ENCODE measurements around the gene COG8.

COG8 gene

DNA sequence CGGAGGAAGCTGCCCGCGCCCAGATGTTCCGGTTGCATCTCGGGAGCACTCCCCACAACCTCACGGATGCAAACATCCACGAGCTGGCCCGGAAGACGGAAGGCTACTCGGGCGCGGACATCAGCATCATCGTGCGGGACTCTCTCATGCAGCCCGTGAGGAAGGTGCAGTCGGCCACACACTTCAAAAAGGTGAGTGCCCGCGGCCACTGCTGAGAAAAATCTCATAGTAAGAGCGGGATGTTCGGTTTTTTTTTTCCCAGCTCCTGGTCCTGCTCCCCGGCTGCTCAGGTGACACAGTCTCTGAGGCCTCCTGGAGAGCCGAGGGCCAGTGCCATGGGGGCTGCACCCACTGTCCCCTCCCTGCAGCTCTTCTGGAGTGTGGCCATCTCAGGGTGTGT, 18.3 kb downstream of the COG8 start:
- TF ChIP-seq, protein P1, sequence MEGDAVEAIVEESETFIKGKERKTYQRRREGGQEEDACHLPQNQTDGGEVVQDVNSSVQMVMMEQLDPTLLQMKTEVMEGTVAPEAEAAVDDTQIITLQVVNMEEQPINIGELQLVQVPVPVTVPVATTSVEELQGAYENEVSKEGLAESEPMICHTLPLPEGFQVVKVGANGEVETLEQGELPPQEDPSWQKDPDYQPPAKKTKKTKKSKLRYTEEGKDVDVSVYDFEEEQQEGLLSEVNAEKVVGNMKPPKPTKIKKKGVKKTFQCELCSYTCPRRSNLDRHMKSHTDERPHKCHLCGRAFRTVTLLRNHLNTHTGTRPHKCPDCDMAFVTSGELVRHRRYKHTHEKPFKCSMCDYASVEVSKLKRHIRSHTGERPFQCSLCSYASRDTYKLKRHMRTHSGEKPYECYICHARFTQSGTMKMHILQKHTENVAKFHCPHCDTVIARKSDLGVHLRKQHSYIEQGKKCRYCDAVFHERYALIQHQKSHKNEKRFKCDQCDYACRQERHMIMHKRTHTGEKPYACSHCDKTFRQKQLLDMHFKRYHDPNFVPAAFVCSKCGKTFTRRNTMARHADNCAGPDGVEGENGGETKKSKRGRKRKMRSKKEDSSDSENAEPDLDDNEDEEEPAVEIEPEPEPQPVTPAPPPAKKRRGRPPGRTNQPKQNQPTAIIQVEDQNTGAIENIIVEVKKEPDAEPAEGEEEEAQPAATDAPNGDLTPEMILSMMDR (IDR thresholded peaks at IDR 0.05; ENCODE audit: insufficient read depth, low read length, poor library complexity, severe bottlenecking) = no peak
- TF ChIP-seq EZH2phosphoT487 (conservative IDR thresholded peaks at IDR 0.05; ENCODE audit: low read length) = no peak
- no peaks in the 10 kb centered on the region for H3K36me3 ChIP-seq (ENCODE audit: low read length)
- peaks cover 26% of the 10 kb centered on the region for H3K79me2 ChIP-seq (ENCODE audit: insufficient read depth, low read length)
- H3K9me3 ChIP-seq (ENCODE audit: insufficient read depth, low read length) = no peaks in the 10 kb centered on the region
- no peak overlapping the region for H3K4me2 ChIP-seq (ENCODE audit: low read depth, low read length, poor library complexity, severe bottlenecking)
- peaks cover 3% of the 10 kb centered on the region; the same call in 1 of the 2 replicates for H4K20me1 ChIP-seq (ENCODE audit: low read depth, low read length)
- H3K27me3 ChIP-seq (ENCODE audit: low read length) = no peaks in the 10 kb centered on the region
- no peak overlapping the region for H3K4me3 ChIP-seq (ENCODE audit: insufficient read depth, low read length, poor library complexity, severe bottlenecking)
- H3K27ac ChIP-seq (ENCODE audit: low read depth, low read length) = no peak overlapping the region
- H3F3A ChIP-seq (ENCODE audit: insufficient read depth) = 0 out of 2 replicates have a peak, but pooled peaks cover under 1% of the 10 kb centered on the region
- no peak overlapping the region for H2AFZ ChIP-seq (ENCODE audit: low read depth, low read length, severe bottlenecking)
- no peaks in the 10 kb centered on the region for H3K9me2 ChIP-seq (replicated peaks; ENCODE audit: insufficient read depth, low read length)
- H3K9ac ChIP-seq (ENCODE audit: low read length) = no peak overlapping the region

DNA sequence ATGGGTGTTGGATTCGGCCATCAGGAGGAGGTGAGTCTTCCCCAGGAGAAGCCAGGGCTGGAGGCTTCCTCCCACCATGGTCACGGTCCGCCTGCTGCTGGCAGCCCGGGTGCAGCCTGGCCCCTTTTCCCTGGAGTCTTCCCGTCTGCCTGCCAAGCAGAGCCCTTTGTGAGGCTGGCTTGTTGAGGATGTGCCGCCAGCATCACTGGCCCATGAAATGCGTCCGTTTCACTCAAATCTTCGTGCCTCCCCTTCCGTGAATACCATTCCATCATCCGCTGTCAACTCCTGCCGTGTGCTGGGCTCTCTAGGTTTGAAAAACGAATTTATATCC, 18.7 kb downstream of the COG8 start:
- no peak overlapping the region for H3K4me3 ChIP-seq (ENCODE audit: insufficient read depth, low read length, poor library complexity, severe bottlenecking)
- H2AFZ ChIP-seq (ENCODE audit: low read depth, low read length, severe bottlenecking) = no peak overlapping the region
- TF ChIP-seq EZH2phosphoT487 (conservative IDR thresholded peaks at IDR 0.05; ENCODE audit: low read length) = no peak
- TF ChIP-seq, protein P1 (IDR thresholded peaks at IDR 0.05; ENCODE audit: insufficient read depth, low read length, poor library complexity, severe bottlenecking) = no peak
- no peak overlapping the region for H3K4me2 ChIP-seq (ENCODE audit: low read depth, low read length, poor library complexity, severe bottlenecking)
- H4K20me1 ChIP-seq (ENCODE audit: low read depth, low read length) = peaks cover 3% of the 10 kb centered on the region; the same call in 1 of the 2 replicates
- peaks cover 22% of the 10 kb centered on the region for H3K79me2 ChIP-seq (ENCODE audit: insufficient read depth, low read length)
- H3K27me3 ChIP-seq (ENCODE audit: low read length) = no peaks in the 10 kb centered on the region
- H3K36me3 ChIP-seq (ENCODE audit: low read length) = no peaks in the 10 kb centered on the region
- no peak overlapping the region for H3K27ac ChIP-seq (ENCODE audit: low read depth, low read length)
- H3F3A ChIP-seq (ENCODE audit: insufficient read depth) = no peaks in the 10 kb centered on the region
- H3K9ac ChIP-seq (ENCODE audit: low read length) = no peak overlapping the region
- H3K9me3 ChIP-seq (ENCODE audit: insufficient read depth, low read length) = no peaks in the 10 kb centered on the region
- no peaks in the 10 kb centered on the region for H3K9me2 ChIP-seq (replicated peaks; ENCODE audit: insufficient read depth, low read length)

DNA sequence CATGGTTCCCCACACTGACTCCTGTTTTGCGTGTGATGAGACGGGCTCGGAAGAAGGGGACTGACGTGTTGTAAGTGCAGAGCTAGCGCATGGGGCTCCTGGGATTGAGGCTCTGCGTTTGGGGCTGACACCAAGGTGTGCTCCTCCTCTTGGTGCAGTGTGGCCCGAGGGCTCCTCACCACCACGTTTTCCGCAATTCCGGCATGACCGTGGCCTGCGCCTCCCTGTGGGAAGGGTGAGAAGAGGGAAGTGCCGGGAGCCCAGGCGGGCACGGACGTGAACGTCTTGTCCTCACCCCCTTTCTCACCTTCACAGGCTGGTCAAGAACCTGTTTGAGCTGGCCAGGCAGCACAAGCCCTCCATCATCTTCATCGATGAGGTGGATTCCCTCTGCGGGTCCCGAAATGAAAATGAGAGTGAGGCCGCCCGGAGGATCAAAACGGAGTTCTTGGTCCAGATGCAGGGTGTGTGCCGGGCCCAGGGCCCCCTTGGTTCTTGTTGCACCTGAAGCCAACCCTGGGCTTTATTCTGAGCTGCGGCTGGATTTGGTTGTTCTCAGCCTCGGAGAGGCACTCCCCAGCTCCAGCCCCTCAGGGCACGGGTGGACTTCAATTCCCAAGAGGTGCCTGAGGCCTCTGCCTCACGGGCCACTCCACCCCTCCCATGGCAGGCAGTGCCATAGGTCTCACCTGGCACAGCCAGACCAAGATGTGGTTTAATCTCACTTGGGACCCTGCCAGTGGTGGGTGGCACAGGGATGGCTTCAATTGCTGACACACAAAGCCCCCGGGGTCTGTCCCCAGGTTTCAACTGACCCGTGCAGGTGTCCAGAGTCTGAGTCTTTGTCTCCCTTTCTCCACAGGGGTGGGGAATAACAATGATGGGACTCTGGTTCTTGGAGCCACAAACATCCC, 19.3 kb downstream of the COG8 start:
- Histone ChIP-seq H3K9me3 (ENCODE audit: insufficient read depth, low read length) (no peaks in the 10 kb centered on the region), H3K27ac (ENCODE audit: low read depth, low read length) (no peak overlapping the region), H2AFZ (ENCODE audit: low read depth, low read length, severe bottlenecking) (no peak overlapping the region), H3K36me3 (ENCODE audit: low read length) (no peaks in the 10 kb centered on the region), H3K79me2 (ENCODE audit: insufficient read depth, low read length) (peaks cover 19% of the 10 kb centered on the region), H3K27me3 (ENCODE audit: low read length) (no peaks in the 10 kb centered on the region), H3K4me3 (ENCODE audit: insufficient read depth, low read length, poor library complexity, severe bottlenecking) (no peak overlapping the region), H4K20me1 (ENCODE audit: low read depth, low read length) (peaks cover 3% of the 10 kb centered on the region; the same call in 1 of the 2 replicates), H3K9ac (ENCODE audit: low read length) (no peak overlapping the region), H3K9me2 (replicated peaks; ENCODE audit: insufficient read depth, low read length) (no peaks in the 10 kb centered on the region), H3K4me2 (ENCODE audit: low read depth, low read length, poor library complexity, severe bottlenecking) (no peak overlapping the region), H3F3A (ENCODE audit: insufficient read depth) (no peaks in the 10 kb centered on the region)
- TF ChIP-seq, protein P1 (IDR thresholded peaks at IDR 0.05; ENCODE audit: insufficient read depth, low read length, poor library complexity, severe bottlenecking) = no peak
- TF ChIP-seq EZH2phosphoT487 (conservative IDR thresholded peaks at IDR 0.05; ENCODE audit: low read length) = no peak

Data from SU-DHL-6 (cell line).